GM12874 (cell line): ENCODE measurements around the gene CCL1.

ENCODE experiments used
- TF ChIP-seq, protein P1 (sequence below): IDR thresholded peaks from 2 replicates; pipeline ENCODE4 v1.5.1; 2011; ENCODE audit warnings: low read depth, mild to moderate bottlenecking, control low read depth, low read length, moderate library complexity; ENCODE audit not compliant: insufficient read depth

Gene CCL1

GRCh38 chr17:34371405-34372100 lies 8.5 kb upstream of the CCL1 start:
- TF ChIP-seq, protein P1, sequence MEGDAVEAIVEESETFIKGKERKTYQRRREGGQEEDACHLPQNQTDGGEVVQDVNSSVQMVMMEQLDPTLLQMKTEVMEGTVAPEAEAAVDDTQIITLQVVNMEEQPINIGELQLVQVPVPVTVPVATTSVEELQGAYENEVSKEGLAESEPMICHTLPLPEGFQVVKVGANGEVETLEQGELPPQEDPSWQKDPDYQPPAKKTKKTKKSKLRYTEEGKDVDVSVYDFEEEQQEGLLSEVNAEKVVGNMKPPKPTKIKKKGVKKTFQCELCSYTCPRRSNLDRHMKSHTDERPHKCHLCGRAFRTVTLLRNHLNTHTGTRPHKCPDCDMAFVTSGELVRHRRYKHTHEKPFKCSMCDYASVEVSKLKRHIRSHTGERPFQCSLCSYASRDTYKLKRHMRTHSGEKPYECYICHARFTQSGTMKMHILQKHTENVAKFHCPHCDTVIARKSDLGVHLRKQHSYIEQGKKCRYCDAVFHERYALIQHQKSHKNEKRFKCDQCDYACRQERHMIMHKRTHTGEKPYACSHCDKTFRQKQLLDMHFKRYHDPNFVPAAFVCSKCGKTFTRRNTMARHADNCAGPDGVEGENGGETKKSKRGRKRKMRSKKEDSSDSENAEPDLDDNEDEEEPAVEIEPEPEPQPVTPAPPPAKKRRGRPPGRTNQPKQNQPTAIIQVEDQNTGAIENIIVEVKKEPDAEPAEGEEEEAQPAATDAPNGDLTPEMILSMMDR = no peak

DNA sequence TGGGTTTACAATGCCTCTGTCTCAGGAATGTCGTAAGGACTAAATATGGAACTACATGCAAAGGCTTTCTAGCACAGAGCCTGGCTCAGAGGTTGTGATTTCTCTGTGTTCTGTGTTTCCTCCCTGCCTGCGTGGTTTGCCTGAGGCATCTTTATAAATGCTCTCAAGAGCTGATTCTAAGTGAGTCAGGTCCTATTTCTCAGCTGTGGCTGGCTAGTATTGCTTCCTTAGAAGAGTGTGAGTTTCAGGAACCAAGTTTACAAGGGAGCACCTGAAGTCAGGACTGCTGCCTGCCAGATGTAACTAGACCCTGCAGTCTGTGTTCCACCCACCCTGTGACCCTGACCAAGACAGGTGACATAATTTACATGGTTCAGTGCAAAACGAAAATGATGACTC lies 8.0 kb upstream of the CCL1 start:
- TF ChIP-seq, protein P1 = no peak

DNA sequence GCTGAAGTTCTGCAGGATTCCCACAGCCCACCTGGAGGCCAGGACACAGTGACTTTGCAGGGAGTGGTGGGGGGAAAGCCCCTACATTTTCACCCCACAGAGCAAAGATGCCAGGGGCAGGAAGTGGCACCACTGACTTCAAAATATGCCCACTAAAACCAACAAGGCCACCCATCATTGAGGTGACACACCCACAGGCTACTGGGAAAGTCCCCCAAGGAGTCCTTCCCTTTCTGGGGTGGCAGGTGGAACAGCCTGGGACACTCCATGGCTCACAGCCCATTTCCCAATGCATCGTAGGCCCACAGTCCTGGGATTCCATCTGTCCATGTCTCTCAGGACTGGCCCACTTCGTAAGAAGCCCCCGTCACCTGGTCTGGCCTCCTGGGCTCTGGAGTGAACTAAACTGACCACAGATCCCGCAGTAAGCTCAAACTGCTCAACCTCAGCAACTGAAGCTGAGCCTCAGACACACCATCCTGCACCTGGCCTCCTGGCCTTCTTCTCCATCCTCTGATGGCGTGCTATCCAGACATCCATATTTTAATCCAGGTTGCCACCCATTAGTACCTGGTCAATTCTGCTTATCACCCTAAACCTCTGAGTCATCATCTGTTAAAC lies 7.5 kb upstream of the CCL1 start:
- TF ChIP-seq, protein P1 = no peak

DNA sequence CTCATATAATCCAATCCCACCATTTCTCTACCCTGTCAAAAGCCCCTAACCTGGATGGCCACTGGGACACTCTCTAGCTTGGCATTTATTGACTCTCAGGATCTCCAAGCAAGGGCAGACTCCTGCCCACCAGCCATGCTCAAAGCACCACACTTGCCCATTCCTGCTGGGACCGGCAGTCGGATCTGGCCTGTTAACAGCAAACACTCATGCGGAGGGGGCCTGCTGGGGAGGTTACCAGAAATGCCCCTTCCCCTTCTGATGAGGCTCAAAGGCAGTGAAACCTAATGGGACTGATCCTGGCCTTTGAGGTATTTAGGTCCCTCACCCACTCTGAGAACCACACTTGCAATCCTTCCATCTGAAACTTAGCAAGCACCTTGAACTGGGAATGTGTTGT lies 6.5 kb upstream of the CCL1 start:
- TF ChIP-seq, protein P1 = no peak

DNA sequence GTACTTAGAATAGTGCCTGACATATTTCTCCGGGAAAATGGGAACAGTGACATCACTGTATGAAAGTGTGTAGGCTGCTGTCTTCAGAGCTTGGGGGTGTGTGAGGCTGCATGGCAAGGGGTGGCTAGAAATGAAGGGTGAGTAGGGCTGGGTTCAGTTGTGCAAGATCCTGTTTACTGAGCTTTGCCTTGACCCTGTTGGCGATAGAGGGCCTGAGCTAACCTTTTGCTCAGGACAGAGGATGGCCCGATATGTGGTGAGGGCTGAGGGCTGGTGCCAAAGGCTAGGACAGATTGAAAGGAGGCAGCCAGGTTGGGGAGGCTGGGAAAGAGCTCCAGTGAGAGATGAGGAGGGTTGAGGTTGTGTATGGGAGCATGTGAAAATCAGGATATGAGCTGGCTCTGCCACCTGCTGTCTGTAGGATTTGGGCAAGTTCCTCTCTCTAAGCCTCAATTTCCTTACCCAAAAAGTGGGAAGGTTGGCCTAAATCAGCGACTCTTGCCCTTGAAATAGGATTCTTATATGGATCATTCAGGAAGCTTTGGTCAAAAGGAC lies 6.0 kb upstream of the CCL1 start:
- TF ChIP-seq, protein P1 = no peak

- TF ChIP-seq, protein P1 = no peak
These were observed 5.3 kb upstream of the CCL1 start for GRCh38 chr17:34368196-34368945.
